HG02943 (cell line): ENCODE data around the gene LMF1.

Experiments used
- ATAC-seq: cut with Tn5 transposase; IDR thresholded peaks from one replicate; pipeline ENCODE4 v1.9.1; 2021; ENCODE audit warnings: mild to moderate bottlenecking, low read depth, moderate library complexity; ENCODE audit not compliant: unreplicated experiment

Gene LMF1

GRCh38 chr16:856101-856500, 114.7 kb downstream of the LMF1 start:
- ATAC-seq = no peak

GRCh38 chr16:855471-855870, 115.3 kb downstream of the LMF1 start:
- no peak for ATAC-seq

- no peak for ATAC-seq
These were observed 115.9 kb downstream of the LMF1 start for GRCh38 chr16:854808-855410.

GRCh38 chr16:853981-854807, 116.6 kb downstream of the LMF1 start:
- ATAC-seq = no peak

- ATAC-seq = no peak
These were observed 117.5 kb downstream of the LMF1 start for GRCh38 chr16:853306-853705.

- no peak for ATAC-seq
These were observed 118.2 kb downstream of the LMF1 start for GRCh38 chr16:852451-853185.

GRCh38 chr16:851871-852270, 118.9 kb downstream of the LMF1 start:
- no peak for ATAC-seq

- ATAC-seq = no peak
These were observed 119.5 kb downstream of the LMF1 start for GRCh38 chr16:851209-851810.

GRCh38 chr16:850668-851067, 120.1 kb downstream of the LMF1 start:
- ATAC-seq = no peak

GRCh38 chr16:848510-849253, 122.1 kb downstream of the LMF1 start:
- ATAC-seq = no peak

- ATAC-seq = no peak
These were observed 122.9 kb downstream of the LMF1 start for GRCh38 chr16:847681-848445.

GRCh38 chr16:847151-847550, 123.6 kb downstream of the LMF1 start:
- no peak for ATAC-seq

- no peak for ATAC-seq
These were observed 125.4 kb downstream of the LMF1 start for GRCh38 chr16:845351-845745.

GRCh38 chr16:844638-845350, 126.0 kb downstream of the LMF1 start:
- ATAC-seq = no peak

GRCh38 chr16:843771-844170, 127.0 kb downstream of the LMF1 start:
- no peak for ATAC-seq

GRCh38 chr16:842711-843560, 127.8 kb downstream of the LMF1 start:
- no peak for ATAC-seq

GRCh38 chr16:842061-842476, 128.7 kb downstream of the LMF1 start:
- ATAC-seq = no peak

- no peak for ATAC-seq
These were observed 129.2 kb downstream of the LMF1 start for GRCh38 chr16:841455-842060.
